Activated CD8-positive, alpha-beta memory T cell treated with anti-CD3 and anti-CD28 coated beads, Interleukin-2, amount 50 U/mL, for 4 hours (primary cell): ENCODE data around the gene TPCN2.

Experiments
- DNase-seq: peaks from one replicate; pipeline ENCODE4 v3.0.0-alpha.2; 2020

TPCN2 gene

GRCh38 chr11:69058511-69059270 lies 10.0 kb downstream of the TPCN2 start:
- DNase-seq = no peak

- DNase-seq = no peak
Observed at GRCh38 chr11:69059429-69059828, 10.7 kb downstream of the TPCN2 start.

- no peak for DNase-seq
Observed at GRCh38 chr11:69059985-69060384, 11.3 kb downstream of the TPCN2 start.

- DNase-seq = no peak
Observed at GRCh38 chr11:69060806-69061712, 12.3 kb downstream of the TPCN2 start.

GRCh38 chr11:69061713-69062053 lies 13.0 kb downstream of the TPCN2 start:
- DNase-seq = no peak

- DNase-seq = no peak
Observed at GRCh38 chr11:69062169-69062855, 13.6 kb downstream of the TPCN2 start.

- no peak for DNase-seq
Observed at GRCh38 chr11:69062873-69063651, 14.3 kb downstream of the TPCN2 start.

GRCh38 chr11:69063652-69064260 lies 15.0 kb downstream of the TPCN2 start:
- no peak for DNase-seq

- no peak for DNase-seq
Observed at GRCh38 chr11:69064394-69064957, 15.7 kb downstream of the TPCN2 start.

GRCh38 chr11:69065147-69065710 lies 16.5 kb downstream of the TPCN2 start:
- DNase-seq = no peak

GRCh38 chr11:69066122-69067112 lies 17.7 kb downstream of the TPCN2 start:
- DNase-seq = no peak

GRCh38 chr11:69067200-69067599 lies 18.5 kb downstream of the TPCN2 start:
- no peak for DNase-seq

- no peak for DNase-seq
Observed at GRCh38 chr11:69071086-69071800, 22.5 kb downstream of the TPCN2 start.

GRCh38 chr11:69071956-69072355 lies 23.2 kb downstream of the TPCN2 start:
- no peak for DNase-seq

GRCh38 chr11:69073469-69073868 lies 24.7 kb downstream of the TPCN2 start:
- DNase-seq = no peak

GRCh38 chr11:69074375-69075140 lies 25.8 kb downstream of the TPCN2 start:
- no peak for DNase-seq

GRCh38 chr11:69075421-69076128 lies 26.8 kb downstream of the TPCN2 start:
- no peak for DNase-seq
